Endothelial cell of umbilical vein (primary cell): Measurements from ENCODE around the gene SEC11A. TPM values are rescaled to one million over a fixed set of nuclear protein-coding genes. Genes with fewer than 3 reads are reported as not detected.

ENCODE experiments used
- BruUV-seq: library from RNA; stranded (reverse); fragments of 400-500 nt; replicated peaks from 2 replicates; lab custom pipeline; 2021; lab: Mats Ljungman, UMichigan
- CTCF ChIA-PET: fragments of 300-600, 350-600 bp; sonication (Branson Sonifier 250); formaldehyde crosslinking; loops from one replicate; lab custom pipeline; 2021; ENCODE audit warnings: antibody characterized with exemption, inconsistent platforms; lab: Charles Lee
- POLR2A ChIA-PET: fragments of 300-600, 350-600 bp; sonication (Branson Sonifier 250); formaldehyde crosslinking; loops from one replicate; lab custom pipeline; 2021; ENCODE audit warnings: antibody characterized with exemption, inconsistent platforms; lab: Charles Lee
- DNase-seq: peaks from one replicate; pipeline ENCODE4 v3.0.0-alpha.2; 2011; ENCODE audit warnings: low read depth, low spot score
- FAIRE-seq: peaks from 2 replicates; lab custom pipeline; 2011; peaks lifted over from hg19 to GRCh38; lab: Jason Lieb, UNC
- H2AFZ ChIP-seq: 2 replicates; pipeline ENCODE4 v1.6.0; 2012; ENCODE audit warnings: low read depth, low read length, control low read depth, inconsistent platforms
- H3K27ac ChIP-seq: 2 replicates; pipeline ENCODE4 v1.5.1; 2011; ENCODE audit warnings: low read depth, mild to moderate bottlenecking, control low read depth, low read length, moderate library complexity; ENCODE audit not compliant: insufficient read depth
- H3K27me3 ChIP-seq, 2 experiments: 2 replicates each; pipeline versions ENCODE4 v1.6.0 to v1.6.1; 2011; ENCODE audit warnings: low read length in 2 of 2, mixed read lengths in 1 of 2; ENCODE audit not compliant: control insufficient read depth in 2 of 2, insufficient read depth in 2 of 2
- H3K36me3 ChIP-seq, 2 experiments: 2 replicates in 1 of 2; 3 replicates in 1 of 2; pipeline ENCODE4 v1.5.1; 2011; ENCODE audit warnings: low read length in 2 of 2, mild to moderate bottlenecking in 1 of 2, moderate library complexity in 1 of 2; ENCODE audit not compliant: control insufficient read depth in 2 of 2, insufficient read depth in 2 of 2; ENCODE audit errors: extremely low read depth in 1 of 2
- H3K4me1 ChIP-seq: 3 replicates; pipeline ENCODE4 v1.5.1; 2011; ENCODE audit warnings: mild to moderate bottlenecking, low read length; ENCODE audit not compliant: control insufficient read depth, insufficient read depth; ENCODE audit errors: extremely low read depth
- H3K4me2 ChIP-seq: 2 replicates; pipeline ENCODE4 v1.6.1; 2011; ENCODE audit warnings: low read length, control low read depth, mixed read lengths; ENCODE audit not compliant: insufficient read depth
- H3K4me3 ChIP-seq, 3 experiments: fragments of 200-600 bp in 1 of 3; sonication (generic), shearing (Covaris generic) in 1 of 3; replicated peaks in 1 of 3; 2 replicates each; pipeline ENCODE4 v1.5.1; 2011 to 2016; ENCODE audit warnings: control low read depth in 3 of 3, low read length in 3 of 3, mild to moderate bottlenecking in 2 of 3, inconsistent platforms in 1 of 3, low read depth in 1 of 3, moderate library complexity in 1 of 3; ENCODE audit not compliant: insufficient read depth in 1 of 3
- H3K79me2 ChIP-seq: 2 replicates; pipeline ENCODE4 v1.6.0; 2012; ENCODE audit warnings: low read length, inconsistent platforms; ENCODE audit not compliant: control insufficient read depth, insufficient read depth
- H3K9ac ChIP-seq: replicated peaks from 2 replicates; pipeline ENCODE3; 2011; ENCODE audit warnings: low read length, control low read depth; ENCODE audit not compliant: insufficient read depth; ENCODE audit errors: extremely low read depth
- H3K9me1 ChIP-seq: replicated peaks from 3 replicates; pipeline ENCODE4 v1.6.0; 2011; ENCODE audit warnings: mild to moderate bottlenecking, low read length; ENCODE audit not compliant: control insufficient read depth, insufficient read depth; ENCODE audit errors: extremely low read depth
- H3K9me3 ChIP-seq: replicated peaks from 2 replicates; pipeline ENCODE4 v1.5.1; 2012; ENCODE audit warnings: low read length, inconsistent platforms; ENCODE audit not compliant: control insufficient read depth, insufficient read depth
- H4K20me1 ChIP-seq: replicated peaks from 2 replicates; pipeline ENCODE3; 2011; ENCODE audit warnings: mild to moderate bottlenecking, low read length; ENCODE audit not compliant: control insufficient read depth, insufficient read depth; ENCODE audit errors: extremely low read depth
- EZH2 ChIP-seq: IDR thresholded peaks from 2 replicates; pipeline ENCODE4 v1.6.1; 2012; ENCODE audit warnings: borderline replicate concordance, low read depth, mild to moderate bottlenecking, moderate library complexity, low read length, inconsistent platforms; ENCODE audit not compliant: severe bottlenecking
- FOS ChIP-seq: IDR thresholded peaks from 2 replicates; pipeline ENCODE4 v1.6.1; 2011; ENCODE audit warnings: mild to moderate bottlenecking, low read length, moderate library complexity, borderline replicate concordance; ENCODE audit not compliant: insufficient read depth
- GATA2 ChIP-seq: IDR thresholded peaks from 2 replicates; pipeline ENCODE4 v1.7.0; 2011; ENCODE audit warnings: low read depth, mild to moderate bottlenecking, moderate library complexity, mixed read lengths, low read length; ENCODE audit not compliant: insufficient read length, insufficient read depth
- JUN ChIP-seq: IDR thresholded peaks from 2 replicates; pipeline ENCODE4 v1.6.1; 2011; ENCODE audit warnings: borderline replicate concordance, low read depth; ENCODE audit not compliant: insufficient read length, insufficient read depth
- MYC ChIP-seq: IDR thresholded peaks from one replicate; pipeline ENCODE4 v1.6.1; 2011; ENCODE audit warnings: mild to moderate bottlenecking, low read depth, low read length
- POLR2A ChIP-seq: IDR thresholded peaks from 2 replicates; pipeline ENCODE4 v1.6.1; 2012; ENCODE audit warnings: low read depth, mild to moderate bottlenecking, control low read depth, low read length
- POLR2AphosphoS5 ChIP-seq: IDR thresholded peaks from 2 replicates; pipeline ENCODE4 v1.6.1; 2012; ENCODE audit warnings: low read depth, mild to moderate bottlenecking, control low read depth, low read length, moderate library complexity; ENCODE audit not compliant: insufficient read depth
- dilution Hi-C: fragments of 300-500 bp; cut with MboI; formaldehyde crosslinking; loops from one replicate; pipeline ENCODE4 v1.15.0; 2019; ENCODE audit warnings: low sequenced_read_pairs; ENCODE audit not compliant: extremely low pct_ligation_motif_present
- intact Hi-C: fragments of 100-400 bp; cut with micrococcal nuclease; formaldehyde crosslinking; loops from one replicate; pipeline ENCODE4 v1.10.0; 2022
- polyA plus RNA-seq, 4 experiments: library from polyadenylated mRNA; depleted of rRNA in 3 of 4; stranded (reverse) in 3 of 4; unstranded in 1 of 4; fragments of >200 nt; gene quantifications; 2 replicates each; pipeline versions ENCODE4 v1.2.1 to v1.2.3, GENCODE V29; 2011 to 2012; ENCODE audit warnings: missing spikeins in 1 of 4
- total RNA-seq: library from RNA; stranded (reverse); gene quantifications from 2 replicates; pipeline ENCODE4 v1.2.3, GENCODE V29; 2021
- TF ChIP-seq, protein P1 (sequence below), 2 donors: IDR thresholded peaks; 1 replicate in 1 of 2; 2 replicates in 1 of 2; pipeline ENCODE4 v1.5.1; 2011; ENCODE audit warnings: low read length in 2 of 2, mild to moderate bottlenecking in 2 of 2, moderate library complexity in 2 of 2, control low read depth in 1 of 2, inconsistent platforms in 1 of 2, low read depth in 1 of 2; ENCODE audit not compliant: insufficient read depth in 1 of 2; ENCODE audit errors: extremely low read depth in 1 of 2
- TF ChIP-seq, protein P2 (sequence below): IDR thresholded peaks from 2 replicates; pipeline ENCODE4 v1.6.1; 2011; ENCODE audit not compliant: insufficient read depth, insufficient read length

SEC11A gene
- total and polyA plus RNA-seq, 2 donors (not counting 3 experiments of a cell fraction or from before 2014, with no cell fraction given), result 189 to 204 TPM

DNA sequence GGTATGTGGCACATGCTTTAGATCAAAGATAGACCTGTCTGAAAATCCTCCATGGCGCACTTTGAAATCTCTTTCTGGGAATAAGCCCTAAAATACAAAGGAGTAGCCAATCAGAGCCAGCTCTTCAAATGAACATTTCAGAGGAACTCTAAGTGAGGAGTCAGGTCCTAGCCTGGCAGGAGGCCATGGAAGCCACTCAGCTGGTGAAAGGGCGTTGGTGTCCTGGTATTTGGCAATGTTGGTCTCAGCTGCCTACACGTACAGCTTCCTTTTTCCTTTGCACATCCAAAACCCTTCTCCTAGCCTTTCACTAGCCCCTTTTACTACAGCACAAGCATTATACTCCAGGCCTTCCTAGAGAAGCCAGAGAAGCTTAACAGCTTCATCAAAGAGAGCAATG, 67.4 kb downstream of the SEC11A start:
- Histone ChIP-seq H3K27me3 (no peaks in the 10 kb centered on the region), H3K9me3 (no peaks in the 10 kb centered on the region), H3K9me1 (no peaks in the 10 kb centered on the region), H3K4me1 (peaks cover 14% of the 10 kb centered on the region), H3K27ac (no peak overlapping the region), H2AFZ (no peak overlapping the region), H4K20me1 (no peaks in the 10 kb centered on the region), H3K79me2 (peaks cover 15% of the 10 kb centered on the region), H3K9ac (no peak overlapping the region), H3K4me2 (no peak overlapping the region), H3K4me3 (no peak overlapping the region), H3K36me3 (peaks cover 21 to 35% of the 10 kb centered on the region in 2 experiments)
- no peak for TF ChIP-seq MYC
- no peak for TF ChIP-seq POLR2AphosphoS5
- TF ChIP-seq JUN, result no peak
- TF ChIP-seq, protein P1, sequence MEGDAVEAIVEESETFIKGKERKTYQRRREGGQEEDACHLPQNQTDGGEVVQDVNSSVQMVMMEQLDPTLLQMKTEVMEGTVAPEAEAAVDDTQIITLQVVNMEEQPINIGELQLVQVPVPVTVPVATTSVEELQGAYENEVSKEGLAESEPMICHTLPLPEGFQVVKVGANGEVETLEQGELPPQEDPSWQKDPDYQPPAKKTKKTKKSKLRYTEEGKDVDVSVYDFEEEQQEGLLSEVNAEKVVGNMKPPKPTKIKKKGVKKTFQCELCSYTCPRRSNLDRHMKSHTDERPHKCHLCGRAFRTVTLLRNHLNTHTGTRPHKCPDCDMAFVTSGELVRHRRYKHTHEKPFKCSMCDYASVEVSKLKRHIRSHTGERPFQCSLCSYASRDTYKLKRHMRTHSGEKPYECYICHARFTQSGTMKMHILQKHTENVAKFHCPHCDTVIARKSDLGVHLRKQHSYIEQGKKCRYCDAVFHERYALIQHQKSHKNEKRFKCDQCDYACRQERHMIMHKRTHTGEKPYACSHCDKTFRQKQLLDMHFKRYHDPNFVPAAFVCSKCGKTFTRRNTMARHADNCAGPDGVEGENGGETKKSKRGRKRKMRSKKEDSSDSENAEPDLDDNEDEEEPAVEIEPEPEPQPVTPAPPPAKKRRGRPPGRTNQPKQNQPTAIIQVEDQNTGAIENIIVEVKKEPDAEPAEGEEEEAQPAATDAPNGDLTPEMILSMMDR (IDR thresholded peaks at IDR 0.05; ENCODE audit: extremely low read depth in 1 of 2, insufficient read depth in 1 of 2, low read depth in 1 of 2, low read length in 2 of 2), result no peak
- TF ChIP-seq FOS, result no peak
- no peak for TF ChIP-seq GATA2
- TF ChIP-seq POLR2A, result no peak
- no peak for TF ChIP-seq EZH2
- TF ChIP-seq, protein P2, sequence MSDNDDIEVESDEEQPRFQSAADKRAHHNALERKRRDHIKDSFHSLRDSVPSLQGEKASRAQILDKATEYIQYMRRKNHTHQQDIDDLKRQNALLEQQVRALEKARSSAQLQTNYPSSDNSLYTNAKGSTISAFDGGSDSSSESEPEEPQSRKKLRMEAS, result no peak
- DNase-seq (no peak), FAIRE-seq (no peak)
- intact Hi-C loops, result no loop called here
- ChIA-PET CTCF (interaction anchor here (1.0 to 2.3 kb wide), 2 partner anchors 48 to 50 kb away, joined by 3 to 11 read pairs; no protein-coding TSS in a partner anchor), POLR2A (no interaction called here)
- BruUV-seq, result no TSS peak
- dilution Hi-C loops, result no loop called here
